ENCODE measurements around the gene NSD1.
A peak's percentile ranks its signal among the peaks of the same experiment; 100 is the strongest.

NSD1 gene

GRCh38 chr5:177132136-177133095, 1.2 kb upstream of the NSD1 start:
- H3K27ac ChIP-seq, result peak overlapping the region; percentile 96
- no peak for TF ChIP-seq CTCF (conservative IDR thresholded peaks at IDR 0.05)

- peak; percentile 15; the same call in 1 of the 2 replicates for TF ChIP-seq CTCF (conservative IDR thresholded peaks at IDR 0.05)
Measured at GRCh38 chr5:177133853-177134696, 502 bp downstream of the NSD1 start.

GRCh38 chr5:177134697-177135225, 1.2 kb downstream of the NSD1 start:
- TF ChIP-seq CTCF (conservative IDR thresholded peaks at IDR 0.05), result no peak
- H3K27ac ChIP-seq, result peak overlapping the region; percentile 96

More at GRCh38 chr5:177133853-177134696, 502 bp downstream of the NSD1 start:
- peak overlapping the region; percentile 96 for H3K27ac ChIP-seq

GRCh38 chr5:177140312-177140711, 6.7 kb downstream of the NSD1 start:
- H3K27ac ChIP-seq, result no peak overlapping the region
- TF ChIP-seq CTCF (conservative IDR thresholded peaks at IDR 0.05), result no peak

GRCh38 chr5:177141496-177141895, 7.9 kb downstream of the NSD1 start:
- H3K27ac ChIP-seq, result peak overlapping the region; percentile 7; the same call in 1 of the 2 replicates
- no peak for TF ChIP-seq CTCF (conservative IDR thresholded peaks at IDR 0.05)

- no peak for TF ChIP-seq CTCF (conservative IDR thresholded peaks at IDR 0.05)
- peak overlapping the region; percentile 7; the same call in 1 of the 2 replicates for H3K27ac ChIP-seq
Measured at GRCh38 chr5:177142098-177142611, 8.6 kb downstream of the NSD1 start.
